ENCODE measurements around the gene KCNN4.

Gene KCNN4

DNA sequence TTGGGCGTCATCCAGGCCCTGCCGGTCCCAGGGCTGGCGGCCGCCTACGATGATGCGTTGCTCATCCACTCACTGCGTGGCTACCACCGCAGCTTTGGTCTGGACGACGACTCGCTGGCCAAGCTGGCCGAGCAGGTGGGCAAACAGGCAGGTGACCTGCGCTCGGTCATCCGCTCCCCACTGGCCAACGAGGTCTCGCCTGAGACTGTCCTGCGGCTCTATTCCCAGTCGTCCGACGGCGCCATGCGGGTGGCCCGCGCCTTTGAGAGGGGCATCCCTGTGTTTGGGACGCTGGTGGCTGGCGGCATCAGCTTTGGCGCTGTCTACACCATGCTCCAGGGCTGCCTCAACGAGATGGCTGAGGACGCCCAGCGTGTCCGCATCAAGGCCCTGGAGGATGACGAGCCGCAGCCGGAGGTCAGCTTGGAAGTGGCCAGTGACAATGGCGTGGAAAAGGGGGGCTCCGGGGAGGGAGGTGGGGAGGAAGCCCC, 61.4 kb downstream of the KCNN4 start:
- no peak for DNase-seq (ENCODE audit: low spot score)

DNA sequence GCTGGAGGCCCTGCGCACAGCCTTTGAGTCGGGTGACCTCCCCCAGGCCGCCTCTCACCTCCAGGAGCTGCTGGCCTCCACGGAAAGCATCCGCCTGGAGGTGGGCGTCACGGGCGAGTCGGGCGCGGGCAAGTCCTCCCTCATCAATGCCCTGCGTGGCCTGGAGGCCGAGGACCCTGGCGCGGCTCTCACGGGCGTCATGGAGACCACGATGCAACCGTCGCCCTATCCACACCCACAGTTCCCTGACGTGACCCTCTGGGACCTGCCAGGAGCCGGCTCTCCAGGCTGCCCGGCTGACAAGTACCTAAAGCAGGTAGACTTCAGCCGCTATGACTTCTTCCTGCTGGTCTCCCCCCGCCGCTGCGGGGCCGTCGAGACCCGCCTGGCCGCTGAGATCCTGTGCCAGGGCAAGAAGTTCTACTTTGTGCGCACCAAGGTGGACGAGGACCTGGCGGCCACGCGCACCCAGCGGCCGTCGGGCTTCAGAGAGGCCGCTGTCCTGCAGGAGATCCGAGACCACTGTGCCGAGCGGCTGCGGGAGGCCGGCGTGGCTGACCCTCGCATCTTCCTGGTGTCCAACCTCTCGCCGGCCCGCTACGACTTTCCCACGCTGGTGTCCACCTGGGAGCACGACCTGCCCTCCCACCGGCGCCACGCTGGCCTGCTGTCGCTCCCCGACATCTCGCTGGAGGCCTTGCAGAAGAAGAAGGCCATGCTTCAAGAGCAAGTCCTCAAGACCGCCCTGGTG, 62.0 kb downstream of the KCNN4 start:
- no peak for DNase-seq (ENCODE audit: low spot score)

Data from SK-N-DZ (cell line).